ENCODE data around the gene SLC4A5. TPM values are rescaled to one million over a fixed set of nuclear protein-coding genes. Genes with fewer than 3 reads are reported as not detected.

Gene SLC4A5
- total RNA-seq, 1 experiment from 2014 or later = 0.70 TPM

GRCh38 chr2:74373221-74373676 lies 30.0 kb upstream of the SLC4A5 start:
- no peaks in the 10 kb centered on the region for H3K9me3 Mint-ChIP-seq (ENCODE audit: unreplicated experiment)
- no peak overlapping the region for H3K27ac Mint-ChIP-seq (ENCODE audit: low read depth, unreplicated experiment)
- DNase-seq (ENCODE audit: unreplicated experiment) = peak; percentile 0
- intact Hi-C loops (cut with micrococcal nuclease) = no loop called here
- no peak for TF ChIP-seq CTCF (IDR thresholded peaks at IDR 0.05; ENCODE audit: unreplicated experiment)
- peaks cover 44% of the 10 kb centered on the region for H3K36me3 Mint-ChIP-seq (ENCODE audit: insufficient read depth, unreplicated experiment)
- no peak overlapping the region for H3K4me3 Mint-ChIP-seq (ENCODE audit: unreplicated experiment)
- no peaks in the 10 kb centered on the region for H3K4me1 Mint-ChIP-seq (ENCODE audit: insufficient read depth, unreplicated experiment)
- BruUV-seq (replicated peaks) = no TSS peak
- ChIA-PET POLR2A (no interaction called here), CTCF (interaction anchor here (0.9 to 1.5 kb wide), 2 partner anchors 18 to 38 kb away, joined by 4 to 5 read pairs; no protein-coding TSS in a partner anchor)
- no peaks in the 10 kb centered on the region for H3K27me3 Mint-ChIP-seq (ENCODE audit: insufficient read depth, unreplicated experiment)

- Mint-ChIP-seq H3K27me3 (ENCODE audit: insufficient read depth, unreplicated experiment) (no peaks in the 10 kb centered on the region), H3K9me3 (ENCODE audit: unreplicated experiment) (no peaks in the 10 kb centered on the region), H3K4me1 (ENCODE audit: insufficient read depth, unreplicated experiment) (no peaks in the 10 kb centered on the region), H3K36me3 (ENCODE audit: insufficient read depth, unreplicated experiment) (peaks cover 48% of the 10 kb centered on the region), H3K27ac (ENCODE audit: low read depth, unreplicated experiment) (no peak overlapping the region), H3K4me3 (ENCODE audit: unreplicated experiment) (no peak overlapping the region)
- intact Hi-C loops (cut with micrococcal nuclease) = no loop called here
- TF ChIP-seq CTCF (IDR thresholded peaks at IDR 0.05; ENCODE audit: unreplicated experiment) = no peak
- no TSS peak for BruUV-seq (replicated peaks)
- no peak for DNase-seq (ENCODE audit: unreplicated experiment)
- POLR2A ChIA-PET = no interaction called here
- CTCF ChIA-PET = interaction anchor here (0.9 to 1.5 kb wide), 2 partner anchors 19 to 38 kb away, joined by 4 to 5 read pairs; no protein-coding TSS in a partner anchor
These were observed 29.5 kb upstream of the SLC4A5 start for GRCh38 chr2:74372674-74373073.

GRCh38 chr2:74371421-74371820 lies 28.2 kb upstream of the SLC4A5 start:
- no peak for DNase-seq (ENCODE audit: unreplicated experiment)
- Mint-ChIP-seq H3K4me3 (ENCODE audit: unreplicated experiment) (no peak overlapping the region), H3K4me1 (ENCODE audit: insufficient read depth, unreplicated experiment) (no peaks in the 10 kb centered on the region), H3K9me3 (ENCODE audit: unreplicated experiment) (no peaks in the 10 kb centered on the region), H3K27me3 (ENCODE audit: insufficient read depth, unreplicated experiment) (no peaks in the 10 kb centered on the region), H3K36me3 (ENCODE audit: insufficient read depth, unreplicated experiment) (peaks cover 44% of the 10 kb centered on the region), H3K27ac (ENCODE audit: low read depth, unreplicated experiment) (no peak overlapping the region)
- ChIA-PET POLR2A (no interaction called here), CTCF (no interaction called here)
- intact Hi-C loops (cut with micrococcal nuclease) = no loop called here
- BruUV-seq (replicated peaks) = no TSS peak
- TF ChIP-seq CTCF (IDR thresholded peaks at IDR 0.05; ENCODE audit: unreplicated experiment) = no peak

GRCh38 chr2:74369976-74370375 lies 26.8 kb upstream of the SLC4A5 start:
- CTCF ChIA-PET = interaction anchor here (0.6 kb wide), 1 partner anchor 529 kb away, joined by 6 read pairs; no protein-coding TSS in a partner anchor

More at GRCh38 chr2:74369976-74370375, 26.8 kb upstream of the SLC4A5 start:
- Mint-ChIP-seq H3K4me3 (ENCODE audit: unreplicated experiment) (no peak overlapping the region), H3K27me3 (ENCODE audit: insufficient read depth, unreplicated experiment) (no peaks in the 10 kb centered on the region), H3K36me3 (ENCODE audit: insufficient read depth, unreplicated experiment) (peaks cover 56% of the 10 kb centered on the region), H3K9me3 (ENCODE audit: unreplicated experiment) (no peaks in the 10 kb centered on the region), H3K4me1 (ENCODE audit: insufficient read depth, unreplicated experiment) (no peaks in the 10 kb centered on the region), H3K27ac (ENCODE audit: low read depth, unreplicated experiment) (no peak overlapping the region)
- POLR2A ChIA-PET = no interaction called here
- no peak for DNase-seq (ENCODE audit: unreplicated experiment)
- BruUV-seq (replicated peaks) = no TSS peak
- no peak for TF ChIP-seq CTCF (IDR thresholded peaks at IDR 0.05; ENCODE audit: unreplicated experiment)
- intact Hi-C loops (cut with micrococcal nuclease) = no loop called here
